Measurements from ENCODE around the gene CNDP1.

- no peak for TF ChIP-seq CTCF (IDR thresholded peaks at IDR 0.05)
- TF ChIP-seq POLR2A (IDR thresholded peaks at IDR 0.05) = no peak
These were observed 17.7 kb upstream of the CNDP1 start for GRCh38 chr18:74516271-74517235.
